HepG2 (cell line): ENCODE data around the gene PRKCE. TPM values are rescaled to one million over a fixed set of nuclear protein-coding genes. Genes with fewer than 3 reads are reported as not detected.
A peak's percentile ranks its signal among the peaks of the same experiment; 100 is the strongest.

ENCODE experiments used
- CREBL2 ChIP-seq: sonication (generic); formaldehyde crosslinking; IDR thresholded peaks from 2 replicates; pipeline ENCODE4 v1.8.1; 2023; ENCODE audit warnings: missing genetic modification reagents, mild to moderate bottlenecking, borderline replicate concordance
- ESRRA ChIP-seq: sonication (generic); formaldehyde crosslinking; IDR thresholded peaks from 2 replicates; pipeline ENCODE4 v1.5.1; 2020; ENCODE audit warnings: mild to moderate bottlenecking, low read depth, missing genetic modification reagents
- FOXK1 ChIP-seq: sonication (generic); formaldehyde crosslinking; IDR thresholded peaks from 2 replicates; pipeline ENCODE4 v1.4.0; 2020; ENCODE audit warnings: low read depth, missing genetic modification reagents, borderline replicate concordance
- MLXIP ChIP-seq: sonication (generic); formaldehyde crosslinking; IDR thresholded peaks from 2 replicates; pipeline ENCODE4 v1.9.0; 2021; ENCODE audit warnings: missing genetic modification reagents, borderline replicate concordance
- PAF1 ChIP-seq: IDR thresholded peaks from 2 replicates; pipeline ENCODE4 v1.6.1; 2016; ENCODE audit warnings: missing genetic modification reagents, missing compliant biosample characterization
- RFX1 ChIP-seq: fragments of 450-650 bp; IDR thresholded peaks from 2 replicates; pipeline ENCODE4 v1.6.1; 2017
- ZBTB14 ChIP-seq: sonication (generic); formaldehyde crosslinking; IDR thresholded peaks from 2 replicates; pipeline ENCODE4 v1.4.0; 2020; ENCODE audit warnings: missing genetic modification reagents
- ZBTB3 ChIP-seq: sonication (generic); formaldehyde crosslinking; IDR thresholded peaks from 2 replicates; pipeline ENCODE4 v1.4.0; 2020; ENCODE audit warnings: low read depth, mild to moderate bottlenecking, moderate library complexity, missing genetic modification reagents, borderline replicate concordance
- ZNF781 ChIP-seq: sonication (generic); formaldehyde crosslinking; IDR thresholded peaks from 2 replicates; pipeline ENCODE4 v1.5.1; 2020; ENCODE audit warnings: borderline replicate concordance, mild to moderate bottlenecking, missing genetic modification reagents; ENCODE audit errors: not compliant biosample characterization
- polyA plus RNA-seq, 8 experiments: library from polyadenylated mRNA; depleted of rRNA in 3 of 8; stranded (reverse) in 7 of 8; unstranded in 1 of 8; fragments of >200 nt; fragmentation: Illumina TruSeq in 4 of 8; extraction: Trizol in 4 of 8; gene quantifications; 2 replicates each; pipeline versions ENCODE4 v1.2.1 to v1.2.3, GENCODE V29; 2011 to 2016; ENCODE audit warnings: low read depth in 4 of 8, missing spikeins in 1 of 8, mixed read lengths in 1 of 8; ENCODE audit not compliant: insufficient read depth in 1 of 8
- total RNA-seq, 5 experiments: library from RNA; depleted of rRNA; stranded (reverse); fragments of >200 nt; fragmentation: Illumina TruSeq; extraction: Trizol; gene quantifications; 2 replicates each; pipeline ENCODE4 v1.2.3, GENCODE V29; 2016; ENCODE audit warnings: low read depth in 1 of 5
- TF ChIP-seq, protein P1 (sequence below), 2 experiments: sonication (generic) in 1 of 2; formaldehyde crosslinking in 1 of 2; IDR thresholded peaks; 2 replicates each; pipeline versions ENCODE4 v1.4.0 to v1.6.1; 2018 to 2020; ENCODE audit warnings: missing genetic modification reagents in 2 of 2, borderline replicate concordance in 1 of 2, low read depth in 1 of 2, mild to moderate bottlenecking in 1 of 2, missing biosample characterization in 1 of 2
- TF ChIP-seq, protein P2 (sequence below): sonication (generic); formaldehyde crosslinking; IDR thresholded peaks from 2 replicates; pipeline ENCODE4 v1.4.0; 2020; ENCODE audit warnings: mild to moderate bottlenecking, missing genetic modification reagents
- TF ChIP-seq, protein P3 (sequence below): sonication (generic); formaldehyde crosslinking; IDR thresholded peaks from 2 replicates; pipeline ENCODE4 v1.5.0; 2020; ENCODE audit warnings: mild to moderate bottlenecking, missing genetic modification reagents

Gene PRKCE
- total and polyA plus RNA-seq, 2 of the 13 experiments (the other 11 are each of a cell fraction or from before 2014, with no cell fraction given): 1.0 to 3.9 TPM

GRCh38 chr2:45611020-45611859, 40.2 kb upstream of the PRKCE start, which contains the start of gene SRBD1 (continued):
- TF ChIP-seq RFX1 (no peak), CREBL2 (no peak), ZBTB14 (CRISPR knock-in tag) (no peak), ESRRA (no peak), FOXK1 (peak; percentile 85; the same call in 1 of the 2 replicates), ZBTB3 (CRISPR knock-in tag) (0 out of 2 replicates have a peak, but pooled peaks have one; percentile 14), ZNF781 (CRISPR knock-in tag) (no peak), PAF1 (CRISPR knock-in tag) (no peak), MLXIP (no peak)
- TF ChIP-seq, protein P1, sequence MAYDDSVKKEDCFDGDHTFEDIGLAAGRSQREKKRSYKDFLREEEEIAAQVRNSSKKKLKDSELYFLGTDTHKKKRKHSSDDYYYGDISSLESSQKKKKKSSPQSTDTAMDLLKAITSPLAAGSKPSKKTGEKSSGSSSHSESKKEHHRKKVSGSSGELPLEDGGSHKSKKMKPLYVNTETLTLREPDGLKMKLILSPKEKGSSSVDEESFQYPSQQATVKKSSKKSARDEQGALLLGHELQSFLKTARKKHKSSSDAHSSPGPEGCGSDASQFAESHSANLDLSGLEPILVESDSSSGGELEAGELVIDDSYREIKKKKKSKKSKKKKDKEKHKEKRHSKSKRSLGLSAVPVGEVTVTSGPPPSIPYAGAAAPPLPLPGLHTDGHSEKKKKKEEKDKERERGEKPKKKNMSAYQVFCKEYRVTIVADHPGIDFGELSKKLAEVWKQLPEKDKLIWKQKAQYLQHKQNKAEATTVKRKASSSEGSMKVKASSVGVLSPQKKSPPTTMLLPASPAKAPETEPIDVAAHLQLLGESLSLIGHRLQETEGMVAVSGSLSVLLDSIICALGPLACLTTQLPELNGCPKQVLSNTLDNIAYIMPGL (CRISPR knock-in tag; IDR thresholded peaks at IDR 0.05; ENCODE audit: borderline replicate concordance in 1 of 2, low read depth in 1 of 2): peak in 1 of 2 experiments; percentile 63; a peak in 2 of 4 replicates
- TF ChIP-seq, protein P2, sequence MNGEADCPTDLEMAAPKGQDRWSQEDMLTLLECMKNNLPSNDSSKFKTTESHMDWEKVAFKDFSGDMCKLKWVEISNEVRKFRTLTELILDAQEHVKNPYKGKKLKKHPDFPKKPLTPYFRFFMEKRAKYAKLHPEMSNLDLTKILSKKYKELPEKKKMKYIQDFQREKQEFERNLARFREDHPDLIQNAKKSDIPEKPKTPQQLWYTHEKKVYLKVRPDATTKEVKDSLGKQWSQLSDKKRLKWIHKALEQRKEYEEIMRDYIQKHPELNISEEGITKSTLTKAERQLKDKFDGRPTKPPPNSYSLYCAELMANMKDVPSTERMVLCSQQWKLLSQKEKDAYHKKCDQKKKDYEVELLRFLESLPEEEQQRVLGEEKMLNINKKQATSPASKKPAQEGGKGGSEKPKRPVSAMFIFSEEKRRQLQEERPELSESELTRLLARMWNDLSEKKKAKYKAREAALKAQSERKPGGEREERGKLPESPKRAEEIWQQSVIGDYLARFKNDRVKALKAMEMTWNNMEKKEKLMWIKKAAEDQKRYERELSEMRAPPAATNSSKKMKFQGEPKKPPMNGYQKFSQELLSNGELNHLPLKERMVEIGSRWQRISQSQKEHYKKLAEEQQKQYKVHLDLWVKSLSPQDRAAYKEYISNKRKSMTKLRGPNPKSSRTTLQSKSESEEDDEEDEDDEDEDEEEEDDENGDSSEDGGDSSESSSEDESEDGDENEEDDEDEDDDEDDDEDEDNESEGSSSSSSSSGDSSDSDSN: peak; percentile 73
- TF ChIP-seq, protein P3, sequence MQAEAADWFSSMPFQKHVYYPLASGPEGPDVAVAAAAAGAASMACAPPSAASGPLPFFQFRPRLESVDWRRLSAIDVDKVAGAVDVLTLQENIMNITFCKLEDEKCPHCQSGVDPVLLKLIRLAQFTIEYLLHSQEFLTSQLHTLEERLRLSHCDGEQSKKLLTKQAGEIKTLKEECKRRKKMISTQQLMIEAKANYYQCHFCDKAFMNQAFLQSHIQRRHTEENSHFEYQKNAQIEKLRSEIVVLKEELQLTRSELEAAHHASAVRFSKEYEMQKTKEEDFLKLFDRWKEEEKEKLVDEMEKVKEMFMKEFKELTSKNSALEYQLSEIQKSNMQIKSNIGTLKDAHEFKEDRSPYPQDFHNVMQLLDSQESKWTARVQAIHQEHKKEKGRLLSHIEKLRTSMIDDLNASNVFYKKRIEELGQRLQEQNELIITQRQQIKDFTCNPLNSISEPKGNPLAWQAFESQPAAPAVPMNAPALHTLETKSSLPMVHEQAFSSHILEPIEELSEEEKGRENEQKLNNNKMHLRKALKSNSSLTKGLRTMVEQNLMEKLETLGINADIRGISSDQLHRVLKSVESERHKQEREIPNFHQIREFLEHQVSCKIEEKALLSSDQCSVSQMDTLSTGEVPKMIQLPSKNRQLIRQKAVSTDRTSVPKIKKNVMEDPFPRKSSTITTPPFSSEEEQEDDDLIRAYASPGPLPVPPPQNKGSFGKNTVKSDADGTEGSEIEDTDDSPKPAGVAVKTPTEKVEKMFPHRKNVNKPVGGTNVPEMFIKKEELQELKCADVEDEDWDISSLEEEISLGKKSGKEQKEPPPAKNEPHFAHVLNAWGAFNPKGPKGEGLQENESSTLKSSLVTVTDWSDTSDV (CRISPR knock-in tag): no peak
